NCI-H1436 (cell line): ENCODE results near the gene MFSD12.

Experiments
- DNase-seq: peaks from one replicate; lab custom pipeline; 2025; lab: John Stamatoyannopoulos, UW

Gene MFSD12

DNA sequence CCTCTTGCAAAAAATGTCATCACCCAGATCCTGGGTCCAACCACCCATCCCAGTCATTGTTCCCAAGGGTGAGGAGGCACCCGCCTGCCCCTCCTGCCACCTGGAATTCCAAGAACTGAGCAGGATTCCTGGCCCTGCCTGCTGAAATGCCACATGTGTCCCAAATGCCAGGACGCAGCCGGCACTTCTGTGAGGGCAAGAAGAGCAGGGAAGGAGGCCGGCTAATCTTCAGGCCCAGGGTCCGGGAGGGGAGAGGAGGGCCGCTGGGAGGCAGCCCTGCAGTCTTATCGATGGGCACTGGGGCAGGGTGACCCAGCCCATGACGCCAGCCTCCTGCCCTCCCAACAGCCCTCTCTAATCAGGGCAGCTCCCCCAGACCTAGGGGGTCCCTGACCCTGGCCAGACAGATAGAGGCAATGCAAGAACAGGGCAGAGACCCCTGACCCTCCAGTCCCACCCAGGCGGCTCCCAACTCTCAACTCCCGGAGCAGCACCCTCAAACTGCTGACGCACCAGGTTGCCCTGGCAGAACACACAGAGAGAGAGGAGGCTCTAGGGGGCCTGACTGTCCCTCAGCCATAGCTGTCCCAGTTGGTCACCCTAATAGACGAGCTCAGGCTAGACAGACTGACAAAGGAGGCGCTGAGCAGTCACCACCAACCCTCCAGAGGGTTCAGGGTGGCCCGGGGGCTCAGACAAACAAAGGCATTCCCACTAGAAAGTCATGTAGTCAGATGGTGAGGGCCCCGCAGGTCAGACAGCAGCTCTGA lies 1.5 kb downstream of the MFSD12 start:
- no peak for DNase-seq

DNA sequence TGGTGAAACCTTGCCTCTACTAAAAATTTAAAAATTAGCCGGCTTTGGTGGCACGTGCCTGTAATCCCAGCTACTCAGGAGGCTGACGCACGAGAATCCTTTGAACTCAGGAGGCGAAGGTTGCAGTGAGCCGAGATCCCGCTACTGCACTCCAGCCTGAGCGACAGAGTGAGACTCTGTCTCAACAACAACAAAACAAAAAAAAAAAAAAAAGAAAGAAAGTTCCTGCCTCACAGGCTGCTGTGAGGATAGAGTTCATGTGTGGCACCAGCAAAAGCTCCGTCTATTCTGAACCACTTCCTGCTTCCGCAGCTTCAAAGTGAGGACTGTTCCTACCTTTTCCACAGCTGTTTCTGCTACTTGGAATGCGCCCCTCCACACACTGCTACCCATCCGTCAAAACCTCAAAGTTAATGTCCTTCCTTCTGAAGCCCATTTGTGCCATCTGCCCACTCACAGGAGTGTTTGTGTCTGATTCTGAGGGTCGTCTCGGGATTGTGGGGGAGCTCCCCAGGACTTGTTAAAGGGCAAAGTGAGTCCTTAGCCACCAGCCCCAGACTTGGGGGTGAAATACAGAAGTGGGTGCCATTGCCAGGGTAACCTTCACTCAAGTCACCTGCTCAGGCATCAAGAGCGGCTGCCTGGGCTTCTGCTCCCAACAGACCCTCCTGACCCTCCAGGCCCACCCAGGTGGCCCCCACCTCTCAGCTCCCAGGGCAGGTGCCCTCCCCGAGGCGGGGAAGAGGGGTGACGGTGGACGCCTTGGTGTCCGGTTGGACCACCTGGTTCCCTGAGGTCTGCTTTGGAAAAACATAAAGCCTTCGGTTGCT lies 2.9 kb downstream of the MFSD12 start:
- no peak for DNase-seq

DNA sequence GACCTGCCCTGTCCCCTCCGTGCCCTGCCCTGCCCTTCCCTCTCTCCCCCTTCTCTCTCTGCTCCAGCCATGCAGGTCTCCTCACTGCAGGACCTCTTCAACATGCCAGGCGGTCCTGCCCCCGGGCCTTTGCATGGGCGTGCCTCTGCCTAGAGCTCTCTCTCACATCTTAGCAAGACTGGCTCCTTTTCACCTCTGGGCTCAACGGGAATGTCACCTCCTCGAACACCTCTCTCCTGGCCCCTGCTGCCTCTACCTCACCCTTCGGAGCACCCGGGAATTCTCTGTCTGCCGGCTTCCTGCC lies 5.6 kb downstream of the MFSD12 start:
- no peak for DNase-seq

DNA sequence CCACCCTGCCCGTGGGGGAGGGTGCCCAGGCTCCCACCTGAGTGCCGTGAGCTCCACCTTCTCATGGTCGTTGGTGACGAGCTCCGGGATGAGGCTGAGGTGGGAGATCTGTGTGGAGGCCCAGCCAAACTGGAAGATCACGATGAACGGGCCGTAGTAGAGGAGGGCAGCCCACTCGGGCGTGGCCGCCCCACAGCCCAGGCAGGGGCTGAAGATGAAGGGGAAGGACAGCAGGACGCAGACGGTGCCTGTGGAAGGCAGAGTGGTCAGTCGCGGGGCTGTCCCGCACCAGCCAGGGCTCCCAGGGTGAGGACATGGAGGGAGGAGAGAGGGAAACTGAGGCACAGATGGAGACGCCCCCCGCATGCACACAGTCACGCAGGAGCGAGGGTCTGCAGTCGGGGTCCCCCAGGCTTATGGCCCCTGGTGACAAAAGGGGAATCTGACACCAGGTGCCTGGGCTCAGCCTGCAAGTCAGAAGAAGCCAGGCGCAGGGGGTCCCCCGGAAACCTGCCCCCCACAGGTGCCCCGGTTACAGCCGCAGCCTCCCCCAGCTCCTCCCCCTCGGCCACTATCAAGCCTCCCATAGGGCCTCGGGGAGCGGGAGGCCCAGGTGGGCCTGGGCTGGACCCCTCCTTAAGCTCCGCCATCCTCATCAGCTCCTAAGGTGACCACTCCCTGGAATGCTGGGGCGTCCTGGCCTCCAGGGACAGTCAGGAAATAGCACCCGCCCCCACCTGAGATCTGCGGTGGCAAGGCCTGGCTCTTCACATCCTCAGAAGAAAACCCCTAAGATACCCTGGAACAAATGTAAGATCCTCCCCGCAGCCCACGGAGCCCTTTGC lies 6.2 kb downstream of the MFSD12 start:
- DNase-seq: no peak

DNA sequence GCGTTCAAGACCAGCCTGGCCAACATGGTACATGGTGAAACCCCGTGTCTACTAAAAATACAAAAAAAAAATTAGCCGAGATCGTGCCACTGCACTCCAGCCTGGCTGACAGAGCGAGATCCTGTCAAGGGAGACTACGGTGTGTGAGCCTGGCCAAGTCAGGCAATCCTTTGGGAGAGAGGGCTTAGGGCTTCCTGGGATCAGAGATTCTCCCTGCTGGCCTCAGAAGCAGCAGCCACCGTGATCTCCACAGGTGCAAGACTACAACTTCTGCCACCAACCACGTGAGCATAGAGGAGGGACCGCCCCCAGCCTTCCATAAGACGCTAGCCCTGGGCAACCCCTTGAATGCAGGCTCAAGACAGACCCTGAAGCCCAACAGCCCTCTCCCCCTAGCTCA lies 7.6 kb downstream of the MFSD12 start:
- DNase-seq: no peak

DNA sequence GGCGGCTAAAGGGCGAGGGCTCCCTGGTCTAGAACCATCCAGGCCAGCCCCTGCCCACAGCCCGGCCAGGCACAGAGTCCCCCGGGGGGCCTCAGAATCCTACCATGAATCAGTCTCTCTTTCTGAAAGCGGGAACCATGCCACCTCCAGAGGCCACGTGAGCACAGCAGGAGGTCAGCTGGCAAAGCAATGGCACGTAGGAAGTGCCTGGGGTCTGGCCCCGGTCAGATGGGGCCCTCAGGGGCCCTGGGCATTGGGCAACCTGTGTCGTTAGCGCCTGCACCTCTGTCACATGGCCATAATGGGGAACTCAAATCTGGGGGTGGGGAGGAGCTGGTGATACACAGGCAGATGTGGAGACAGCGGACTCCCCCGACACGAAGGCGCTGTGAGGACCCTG lies 8.8 kb downstream of the MFSD12 start:
- DNase-seq: no peak

DNA sequence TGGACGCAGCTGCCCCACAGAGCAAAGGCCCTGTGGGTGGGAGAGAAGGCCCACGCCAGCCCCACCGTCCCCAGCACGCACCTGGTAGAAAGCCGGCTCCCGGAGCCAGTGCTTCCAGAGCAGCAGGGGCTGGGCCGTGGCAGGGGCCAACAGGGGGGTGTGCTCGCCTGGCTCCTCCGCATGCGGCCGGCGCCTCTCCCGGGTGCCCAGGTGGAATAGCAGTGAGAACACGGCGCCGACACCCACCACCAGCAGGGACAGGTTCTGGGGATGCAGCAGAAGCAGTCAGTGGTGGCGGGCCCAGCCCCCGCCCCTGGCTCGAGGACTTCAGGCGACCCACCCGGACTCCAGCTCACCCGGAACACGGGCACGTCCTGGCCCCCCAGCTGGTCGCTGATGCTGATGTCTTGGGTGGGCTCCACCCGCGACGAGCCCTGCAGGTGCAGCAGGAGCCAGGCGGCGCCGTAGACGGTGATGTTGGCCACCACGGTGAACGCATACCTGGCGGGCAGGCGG lies 9.6 kb downstream of the MFSD12 start:
- no peak for DNase-seq

DNA sequence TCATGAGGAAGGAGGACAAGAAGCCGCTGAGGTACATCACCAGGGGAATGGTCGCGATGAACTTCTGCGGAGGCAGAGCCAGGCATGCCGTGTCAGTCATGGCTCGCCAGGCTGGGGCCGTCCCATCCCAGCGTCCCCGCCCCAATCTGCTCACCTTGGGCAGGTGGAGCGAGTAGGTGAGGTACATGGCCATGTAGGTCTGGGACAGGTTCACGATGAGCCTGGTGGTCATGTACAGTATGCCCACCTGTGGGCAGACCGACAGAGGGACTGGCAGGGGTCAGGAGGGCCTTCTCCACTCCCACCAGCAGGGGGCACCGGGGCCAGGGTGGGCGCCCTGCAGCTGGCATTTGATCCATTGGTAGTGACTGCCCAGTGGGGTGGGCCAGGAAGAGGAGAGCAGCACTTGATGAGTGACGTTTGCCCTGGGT lies 10.1 kb downstream of the MFSD12 start:
- no peak for DNase-seq

DNA sequence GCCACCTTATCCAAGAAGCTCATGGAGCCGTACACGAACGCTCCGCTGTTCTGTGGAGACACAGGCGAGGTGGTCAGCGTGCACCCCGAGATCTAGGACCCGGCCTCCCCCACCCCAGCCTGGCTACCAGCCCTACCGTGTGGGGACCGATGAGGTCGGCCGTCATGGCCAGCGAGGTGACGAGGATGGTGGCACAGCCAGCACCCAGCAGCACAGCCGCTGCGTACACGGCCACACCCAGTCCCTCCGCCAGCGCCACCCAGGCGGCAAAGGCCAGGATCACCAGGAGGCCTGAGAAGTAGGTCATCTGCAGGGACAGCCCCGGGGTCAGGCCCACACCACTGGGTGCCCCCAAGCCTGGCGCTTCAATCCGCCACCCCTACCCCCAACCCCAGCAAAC lies 11.3 kb downstream of the MFSD12 start:
- DNase-seq: no peak

DNA sequence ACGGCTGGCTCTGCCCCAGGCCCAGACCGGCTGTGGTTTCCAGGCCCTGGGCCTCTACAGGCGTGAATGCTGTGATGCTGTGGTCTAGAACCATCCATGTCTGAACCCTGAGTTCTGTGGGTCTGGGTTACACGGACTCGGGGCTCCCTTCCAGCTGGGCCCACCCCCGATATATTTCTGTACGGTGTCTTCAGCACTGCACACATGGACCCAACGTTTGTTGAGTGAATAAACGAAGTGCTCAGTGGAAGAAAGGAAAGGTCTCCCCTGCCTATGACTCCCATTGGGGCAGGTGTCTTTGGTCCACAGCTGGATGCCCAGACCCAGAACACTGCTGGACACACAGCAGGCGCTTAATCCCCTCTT lies 11.7 kb downstream of the MFSD12 start:
- no peak for DNase-seq

DNA sequence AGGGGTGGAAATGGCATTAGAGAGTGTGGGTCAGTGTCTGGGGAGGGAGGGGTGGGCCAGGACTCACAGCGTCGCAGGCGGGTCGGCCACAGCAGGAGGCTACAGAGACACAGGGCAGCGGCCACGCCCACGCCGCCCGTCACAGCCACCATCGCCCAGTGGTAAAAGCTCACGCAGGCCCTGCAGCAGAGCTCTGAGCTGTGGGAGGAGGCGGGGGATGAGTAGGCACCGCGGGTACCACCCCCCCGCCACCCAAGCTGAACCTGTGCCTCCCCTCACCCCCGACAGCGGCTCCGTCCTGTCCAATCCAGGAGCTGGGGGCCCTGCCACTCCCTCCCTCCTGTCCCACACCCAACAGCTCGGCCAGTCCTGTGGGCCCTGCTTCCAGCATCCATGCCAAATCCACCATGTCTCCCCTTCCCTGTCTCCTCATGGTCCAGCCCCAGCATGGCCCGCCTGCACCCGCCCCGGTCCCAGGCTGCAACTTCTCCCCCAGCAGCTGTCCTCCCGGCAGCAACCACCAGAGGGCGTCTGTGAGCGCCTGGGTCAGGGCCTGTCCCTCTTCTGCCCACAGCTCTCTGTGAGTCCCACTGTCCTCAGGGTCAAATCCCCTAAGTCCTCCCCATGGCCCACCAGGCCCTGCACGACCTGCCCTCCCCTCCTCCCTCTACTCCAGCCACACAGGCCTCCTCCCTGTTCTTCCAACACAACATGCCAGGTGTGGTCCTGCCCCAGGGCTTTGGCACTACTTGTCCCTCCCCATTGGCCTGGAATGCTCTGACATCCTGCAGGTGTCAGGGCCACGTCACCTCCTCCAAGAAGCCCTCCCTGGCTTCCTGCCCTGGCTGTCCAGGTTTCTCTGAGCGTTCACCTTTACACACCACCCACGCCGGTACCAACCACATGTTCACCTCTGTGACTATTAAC lies 12.4 kb downstream of the MFSD12 start:
- no peak for DNase-seq

DNA sequence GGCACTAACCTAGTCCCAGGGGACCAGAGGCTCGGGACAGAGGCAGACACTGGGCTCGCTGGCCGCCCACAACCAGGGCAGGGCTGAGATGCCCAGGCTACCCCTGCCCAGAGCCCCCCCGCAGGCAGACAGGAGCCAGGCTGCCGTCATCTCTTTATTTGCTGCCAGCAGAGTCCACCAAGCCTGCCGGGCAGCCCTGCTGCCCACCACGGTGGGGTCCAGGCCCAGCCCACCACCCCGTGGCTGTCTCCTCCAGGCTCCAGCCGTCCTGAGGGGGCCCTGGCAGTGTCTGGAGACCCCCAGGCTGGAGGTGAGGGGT lies 13.4 kb downstream of the MFSD12 start:
- no peak for DNase-seq

DNA sequence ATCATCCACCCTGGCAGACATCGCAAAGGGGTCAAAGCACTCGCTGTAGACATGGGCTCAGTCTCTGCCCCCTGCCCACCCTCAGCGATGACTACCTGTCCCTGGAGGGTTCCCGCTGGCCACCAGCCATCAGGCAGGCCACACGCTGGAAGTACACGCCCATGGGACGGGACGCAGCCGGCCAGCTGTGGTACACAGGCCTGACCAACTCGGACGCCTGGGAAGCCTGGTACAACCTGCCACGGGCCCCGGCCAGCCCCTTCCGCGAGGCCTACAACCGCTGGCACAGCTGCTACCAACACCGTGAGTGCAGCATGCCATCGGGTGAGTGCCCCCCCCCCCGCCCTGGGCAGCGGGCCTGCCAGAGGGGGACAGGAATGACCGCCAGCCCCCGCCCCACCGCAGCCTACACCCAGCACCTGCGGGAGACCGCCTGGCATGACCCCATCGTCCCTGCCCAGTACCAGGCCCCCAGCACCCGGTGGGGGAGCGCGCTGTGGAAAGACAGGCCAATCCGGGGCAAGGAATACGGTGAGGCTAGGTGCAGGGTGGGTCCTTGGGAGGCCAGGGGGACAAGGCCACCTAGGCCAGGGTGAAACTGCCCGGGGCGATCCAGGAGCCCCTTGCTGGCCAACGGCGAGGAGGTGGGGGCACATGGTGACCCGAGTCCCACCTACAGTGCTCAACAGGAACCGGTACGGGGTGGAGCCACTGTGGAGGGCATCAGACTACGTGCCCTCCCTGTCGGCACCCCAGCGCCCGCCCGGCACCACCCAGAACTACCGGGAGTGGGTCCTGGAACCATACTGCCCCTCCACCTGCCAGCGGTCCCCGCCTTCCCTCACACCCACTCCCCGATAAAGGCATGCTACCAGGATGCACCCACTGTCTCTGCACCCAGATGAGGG lies 14.0 kb downstream of the MFSD12 start:
- no peak for DNase-seq

DNA sequence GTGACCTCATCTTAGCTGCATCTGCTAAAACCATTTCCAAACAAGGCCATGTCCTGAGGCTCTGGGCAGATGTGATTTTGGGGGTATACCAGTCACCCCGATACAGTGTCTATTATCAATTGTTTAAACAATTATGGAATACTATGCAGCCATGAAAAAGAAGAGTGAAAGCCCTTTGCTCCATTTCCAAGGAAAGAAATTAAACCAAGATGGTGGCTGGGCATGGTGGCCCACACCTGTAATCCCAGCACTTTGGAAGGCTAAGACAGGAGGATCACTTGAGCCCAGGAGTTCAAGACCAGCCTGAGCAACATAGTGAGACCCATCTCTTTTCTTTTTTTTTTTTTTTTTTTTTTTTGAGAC lies 17.6 kb downstream of the MFSD12 start:
- no peak for DNase-seq

DNA sequence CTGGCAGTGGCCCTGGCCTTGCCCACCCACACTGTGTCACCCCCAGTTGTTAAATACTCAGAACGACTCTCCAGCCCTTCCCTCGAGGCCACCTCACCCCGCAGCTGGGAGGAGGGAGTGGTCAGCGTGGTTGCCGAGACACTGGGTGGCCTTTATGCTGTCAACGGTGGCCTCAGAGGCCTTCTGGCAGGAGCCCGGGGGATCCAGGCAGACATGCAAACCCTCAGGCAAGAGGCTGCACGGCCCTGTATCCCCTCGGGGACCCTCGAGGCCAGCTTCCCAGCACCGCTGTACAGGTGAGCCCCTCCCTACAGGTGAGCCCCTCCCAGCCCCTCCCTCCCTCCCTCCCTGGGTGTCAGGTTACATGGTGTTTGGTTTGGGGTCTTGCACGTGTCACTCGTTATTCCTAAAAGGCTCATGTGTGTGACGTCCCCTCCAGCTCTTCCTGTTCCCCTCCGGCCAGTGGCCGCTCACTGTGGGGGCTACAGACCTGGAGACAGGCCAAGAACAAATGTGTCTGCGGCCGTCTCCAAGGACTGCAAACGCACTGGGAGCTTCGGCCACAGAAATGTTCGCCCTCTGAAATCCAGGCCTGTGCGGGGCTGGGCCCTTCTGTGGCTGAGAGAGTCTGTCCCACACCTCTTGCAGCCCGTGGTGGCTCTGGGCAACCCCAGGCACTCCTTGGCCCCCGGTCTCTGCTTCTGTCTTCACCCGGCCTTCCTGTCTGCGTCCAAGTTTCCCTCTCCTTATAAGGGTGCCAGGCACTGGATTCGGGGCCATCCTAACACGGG lies 18.2 kb downstream of the MFSD12 start, which contains the start of gene TEKTIP1:
Gene TEKTIP1, plus strand, starts transcription at position 210 of the 791 bp plus-strand sequence. Its CDS starts 4 bp downstream, at position 214.
- peak; percentile 41 for DNase-seq

DNA sequence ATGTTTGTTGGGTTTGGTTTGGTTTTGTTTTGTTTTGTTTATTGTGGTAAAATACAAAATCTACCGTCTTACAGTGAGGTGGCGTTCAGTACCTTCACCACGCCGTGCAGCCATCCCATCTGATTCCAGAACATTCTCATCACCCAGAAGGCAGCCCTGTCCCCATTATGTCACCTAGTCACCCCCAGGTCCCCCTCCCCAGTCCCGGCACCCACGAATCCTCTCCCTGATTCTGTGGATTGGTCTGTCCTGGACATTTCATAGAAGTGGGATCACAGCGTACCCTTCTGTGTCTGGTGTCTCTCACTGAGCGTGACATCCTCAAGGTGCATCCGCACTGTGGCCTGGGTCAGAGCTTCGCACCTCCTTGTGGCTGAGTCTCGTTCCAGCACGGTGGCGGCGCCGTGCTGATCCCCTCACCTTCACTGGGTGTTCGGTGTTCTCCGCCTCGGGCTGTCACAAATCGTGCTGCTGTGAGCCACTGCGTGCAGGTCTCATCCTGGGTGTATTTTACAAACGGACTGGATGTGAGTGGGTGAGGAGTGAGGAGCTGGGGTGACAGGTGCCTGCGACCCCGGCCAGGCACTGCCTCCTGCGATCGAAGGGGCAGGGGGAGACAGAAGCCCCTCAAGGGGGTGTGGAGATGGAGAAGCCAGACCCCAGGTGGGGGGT lies 19.0 kb downstream of the MFSD12 start:
- no peak for DNase-seq

DNA sequence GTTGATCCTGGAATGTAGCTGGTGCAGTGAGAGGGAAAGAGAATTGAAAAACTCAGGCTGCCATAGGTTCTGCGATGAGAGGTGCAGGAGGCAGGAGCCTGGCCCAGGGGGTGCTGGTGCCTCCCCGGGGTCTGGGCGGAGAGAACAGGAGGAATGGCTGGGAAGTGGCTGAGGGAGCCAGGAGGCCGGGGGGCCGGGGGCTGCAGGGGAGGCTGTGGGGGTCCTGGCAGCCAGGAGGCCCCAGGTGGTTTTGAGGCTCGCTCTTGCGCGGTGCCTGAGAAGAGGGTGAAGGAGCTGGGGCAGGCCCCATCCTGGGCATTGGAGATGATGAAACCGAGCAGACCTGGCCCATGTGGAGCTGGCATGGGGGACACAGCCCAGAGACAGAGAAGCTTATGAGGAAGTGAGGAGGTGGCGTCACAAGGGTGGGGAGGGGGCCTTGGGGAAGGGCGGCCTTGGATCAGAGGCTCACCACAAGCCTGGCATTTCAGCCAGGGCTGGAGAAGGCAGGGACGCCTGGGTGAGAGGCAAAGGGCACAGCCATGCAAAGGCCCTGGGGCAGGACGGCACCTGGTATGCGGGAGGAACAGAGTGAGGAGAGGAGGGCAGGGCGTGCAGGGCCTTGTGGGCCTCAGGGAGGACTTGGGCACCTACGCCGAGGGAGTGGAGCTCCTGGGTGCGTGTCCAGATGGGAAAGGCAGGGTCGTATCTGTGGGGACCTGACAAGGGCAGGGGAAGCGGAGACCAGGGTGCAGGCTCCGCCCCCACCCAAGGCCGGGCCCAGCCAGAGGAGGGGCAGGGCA lies 19.7 kb downstream of the MFSD12 start:
- no peak for DNase-seq

DNA sequence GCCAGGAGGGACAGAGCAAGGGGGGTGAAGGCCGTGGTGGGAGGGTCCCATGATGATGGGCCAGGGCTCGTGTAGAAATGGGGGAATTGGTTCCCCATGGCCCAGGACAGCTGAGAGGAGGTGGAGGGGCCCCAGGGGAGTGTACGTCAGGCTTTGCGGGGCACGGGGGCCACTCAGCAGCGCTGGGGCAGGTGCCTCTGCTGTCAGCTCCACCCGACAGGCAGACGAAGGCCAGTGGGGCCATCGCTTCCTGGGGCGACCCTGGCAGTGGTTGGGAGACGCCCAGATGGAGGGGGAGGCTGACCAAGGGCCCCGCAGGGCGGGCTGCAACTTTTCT lies 20.3 kb downstream of the MFSD12 start:
- DNase-seq: no peak
